SK-N-SH treated with all-trans-retinoic acid at 6 μM for 48 hours (cell line): ENCODE data around the gene EHD1.

Experiments
- ARNTL ChIP-seq: fragments of 450-650 bp; formaldehyde crosslinking; IDR thresholded peaks from 2 replicates; pipeline ENCODE4 v1.5.0; 2020; ENCODE audit warnings: low read depth, mild to moderate bottlenecking, moderate library complexity, borderline replicate concordance
- BACH2 ChIP-seq: fragments of 250-450 bp; sonication (Bioruptor Pico); IDR thresholded peaks from 2 replicates; pipeline ENCODE4 v1.9.0; 2021; ENCODE audit warnings: mild to moderate bottlenecking, borderline replicate concordance
- ESRRG ChIP-seq: fragments of 250-450 bp; sonication (Bioruptor Pico); IDR thresholded peaks from 2 replicates; pipeline ENCODE4 v1.6.1; 2021; ENCODE audit warnings: mild to moderate bottlenecking
- OSR1 ChIP-seq: fragments of 250-450 bp; sonication (Bioruptor Pico); IDR thresholded peaks from 2 replicates; pipeline ENCODE4 v1.8.0; 2022; ENCODE audit warnings: moderate library complexity, mild to moderate bottlenecking, inconsistent platforms
- PPARA ChIP-seq: fragments of 250-450 bp; sonication (Bioruptor Pico); IDR thresholded peaks from 2 replicates; pipeline ENCODE4 v1.5.0; 2020; ENCODE audit warnings: mild to moderate bottlenecking, borderline replicate concordance
- TSHZ2 ChIP-seq: fragments of 250-450 bp; sonication (Bioruptor Pico); IDR thresholded peaks from 2 replicates; pipeline ENCODE4 v1.5.0; 2020; ENCODE audit warnings: mild to moderate bottlenecking, moderate library complexity
- ZC3H10 ChIP-seq: fragments of 250-450 bp; sonication (Bioruptor Pico); IDR thresholded peaks from 2 replicates; pipeline ENCODE4 v1.5.1; 2021; ENCODE audit warnings: mild to moderate bottlenecking, moderate library complexity
- ZNF8 ChIP-seq: fragments of 450-650 bp; formaldehyde crosslinking; IDR thresholded peaks from 2 replicates; pipeline ENCODE4 v1.5.0; 2020; ENCODE audit warnings: mild to moderate bottlenecking, moderate library complexity

- TF ChIP-seq TSHZ2 (CRISPR knock-in tag) (no peak), OSR1 (CRISPR knock-in tag) (no peak), ESRRG (no peak), ZNF8 (no peak), BACH2 (CRISPR knock-in tag) (no peak), ZC3H10 (CRISPR knock-in tag) (no peak), PPARA (CRISPR knock-in tag) (no peak), ARNTL (CRISPR knock-in tag) (no peak)
These were observed 14.9 kb downstream of the EHD1 start for GRCh38 chr11:64863391-64864060.
